DOHH2 (cell line): ENCODE data around the gene ABHD12B.

Experiments used
- CTCF ChIP-seq: fragments of 200-600 bp; sonication (generic); IDR thresholded peaks from one replicate; pipeline ENCODE4 v1.5.1; 2014; ENCODE audit warnings: antibody characterized with exemption, mild to moderate bottlenecking, low read depth, low read length; ENCODE audit not compliant: poor library complexity, severe bottlenecking
- EZH2phosphoT487 ChIP-seq: fragments of 200-600 bp; sonication (generic); IDR thresholded peaks from 2 replicates; pipeline ENCODE4 v1.6.1; 2017; ENCODE audit warnings: borderline replicate concordance, mild to moderate bottlenecking, antibody characterized with exemption, low read length, moderate library complexity, mixed read lengths

GRCh38 chr14:50875359-50876070, 3.7 kb downstream of the ABHD12B start:
- TF ChIP-seq CTCF: no peak
- no peak for TF ChIP-seq EZH2phosphoT487
